Psoas muscle (tissue), 8 donors: ENCODE measurements around the gene GFI1. TPM values are rescaled to one million over a fixed set of nuclear protein-coding genes. Genes with fewer than 3 reads are reported as not detected.

Experiments used
- ATAC-seq, 4 donors: fragments of 200-7000 bp; cut with Tn5 transposase; one replicate each; pipeline ENCODE4 v1.9.1; 2020; ENCODE audit warnings: moderate library complexity in 3 of 4, mild to moderate bottlenecking in 2 of 4
- DNase-seq, 2 donors: peaks; one replicate each; pipeline ENCODE4 v3.0.0-alpha.2; 2020
- H3K27ac ChIP-seq: fragments of 200-600 bp; one replicate; pipeline ENCODE4 v1.8.0; 2022
- H3K27me3 ChIP-seq, 3 donors: fragments of 200-600 bp in 1 of 3; one replicate each; pipeline versions ENCODE4 v1.6.1 to v1.8.0; 2013 to 2022; ENCODE audit warnings: low read length in 2 of 3, mild to moderate bottlenecking in 2 of 3, moderate library complexity in 1 of 3; ENCODE audit not compliant: insufficient read depth in 3 of 3
- H3K36me3 ChIP-seq, 2 donors: fragments of 200-600 bp in 1 of 2; one replicate each; pipeline versions ENCODE4 v1.6.1 to v1.8.0; 2013 to 2022; ENCODE audit warnings: low read depth in 1 of 2, mild to moderate bottlenecking in 1 of 2, moderate library complexity in 1 of 2; ENCODE audit not compliant: insufficient read depth in 1 of 2
- H3K4me1 ChIP-seq: fragments of 200-600 bp; one replicate; pipeline ENCODE4 v1.8.0; 2022
- H3K4me3 ChIP-seq: fragments of 200-600 bp; one replicate; pipeline ENCODE4 v1.8.0; 2022; ENCODE audit warnings: mild to moderate bottlenecking
- H3K9me3 ChIP-seq: fragments of 200-600 bp; one replicate; pipeline ENCODE4 v1.8.0; 2022
- CTCF ChIP-seq: fragments of 200-600 bp; IDR thresholded peaks from one replicate; pipeline ENCODE4 v1.8.0; 2022; ENCODE audit warnings: antibody characterized with exemption
- WGBS, 3 donors: extraction: QIAGEN DNeasy Blood & Tissue Kit; methylation state at CpG; one replicate each; pipeline versions ENCODE4 v1.1.6 to v1.1.7; 2013; 5-methylcytosine and 5-hydroxymethylcytosine counted together
- intact Hi-C, 2 donors: fragments of 100-400 bp; cut with DNase I; formaldehyde crosslinking; loops; one replicate each; pipeline versions ENCODE4 v1.11.0 to v1.14.2; 2022
- polyA plus RNA-seq, 3 donors: library from polyadenylated mRNA; stranded (reverse); fragments of 200-250 nt; gene quantifications; one replicate each; pipeline ENCODE4 v1.2.3, GENCODE V29; 2013
- total RNA-seq, 4 donors: library from RNA; stranded (reverse); fragmentation: NEBNext Ultra II Directional in 2 of 4; extraction: Animal tissue kit (Norgen Biotek cat#: 25700) in 2 of 4; gene quantifications; one replicate each; pipeline versions ENCODE4 v1.2.1 to v1.2.4, GENCODE V29; 2021 to 2023
- donor health status: healthy with polysubstance abuse.
- donor health status: DM: no; HTN: no; CAD: no; lungs with moderate emphysema.
- donor health status: Bipolar disorder and iron deficiency.
- donor health status: healthy.
- donor health status: DM: yes; HTN: yes; CAD: no.
- donor health status: DM: no; HTN: no; CAD: no.
- donor health status: DM: no; HTN: no; CAD: no.
- donor health status: DM: yes; HTN: yes; CAD: no.

GFI1 gene
- total and polyA plus RNA-seq, 7 donors = 0.01 to 0.36 (median 0.17) TPM; not detected in 2

- peak; percentile 14 for TF ChIP-seq CTCF
- ATAC-seq = peak in 3 of 4 donors; percentile 33 to 60 (median 44)
- no peaks in the 10 kb centered on the region for H3K36me3 ChIP-seq
- intact Hi-C loops = no loop called here
- DNase-seq = peak; percentile 36 to 65
- peaks cover 44% of the 10 kb centered on the region for H3K4me1 ChIP-seq
- peaks cover 5 to 91% (median 50%) of the 10 kb centered on the region in 3 donors for H3K27me3 ChIP-seq
- H3K4me3 ChIP-seq = peak overlapping the region; percentile 68
- 1% methylated on average over 66 to 82 of the region's 82 CpGs for WGBS, 3 donors
- H3K9me3 ChIP-seq = no peaks in the 10 kb centered on the region
- H3K27ac ChIP-seq = no peak overlapping the region
Measured at GRCh38 chr1:92485381-92486250, 1.1 kb downstream of the GFI1 start.

GRCh38 chr1:92484472-92485380, 2.0 kb downstream of the GFI1 start:
- intact Hi-C loops = no loop called here
- peaks cover 5 to 100% (median 56%) of the 10 kb centered on the region in 3 donors for H3K27me3 ChIP-seq
- no peak for TF ChIP-seq CTCF
- ATAC-seq (peak in 2 of 4 donors; percentile 13 to 23), DNase-seq (peak; percentile 13 to 62)
- H3K9me3 ChIP-seq = no peaks in the 10 kb centered on the region
- H3K27ac ChIP-seq = no peak overlapping the region
- WGBS, 3 donors = 1% methylated on average over 62 to 65 of the region's 65 CpGs
- peak overlapping the region; percentile 68 for H3K4me3 ChIP-seq
- peaks cover 44% of the 10 kb centered on the region for H3K4me1 ChIP-seq
- no peaks in the 10 kb centered on the region for H3K36me3 ChIP-seq

- intact Hi-C loops = no loop called here
- no peaks in the 10 kb centered on the region for H3K9me3 ChIP-seq
- H3K4me3 ChIP-seq = peak overlapping the region; percentile 68
- H3K4me1 ChIP-seq = peaks cover 44% of the 10 kb centered on the region
- TF ChIP-seq CTCF = no peak
- WGBS, 3 donors = 1 to 2% (median 2%) methylated on average over 36 to 56 of the region's 56 CpGs
- H3K36me3 ChIP-seq = no peaks in the 10 kb centered on the region
- no peak overlapping the region for H3K27ac ChIP-seq
- peaks cover 0 to 95% (median 56%) of the 10 kb centered on the region in 3 donors for H3K27me3 ChIP-seq
- ATAC-seq (peak in 1 of 4 donors; percentile 12), DNase-seq (no peak)
Measured at GRCh38 chr1:92483610-92484471, 2.9 kb downstream of the GFI1 start.
